HEK293 (cell line): ENCODE results near the gene HYOU1.

Source experiments
- ATF2 ChIP-seq: fragments of 450-650 bp; formaldehyde crosslinking; IDR thresholded peaks from 2 replicates; pipeline ENCODE4 v1.5.1; 2016; ENCODE audit warnings: missing biosample characterization, missing genetic modification characterization, low read depth
- BCL11A ChIP-seq: fragments of 450-650 bp; formaldehyde crosslinking; IDR thresholded peaks from 2 replicates; pipeline ENCODE4 v1.5.1; 2016; ENCODE audit warnings: low read depth, missing biosample characterization, missing genetic modification characterization
- HOXC10 ChIP-seq: sonication (generic); formaldehyde crosslinking; IDR thresholded peaks from 2 replicates; pipeline ENCODE4 v1.8.1; 2023; ENCODE audit warnings: mild to moderate bottlenecking, missing genetic modification reagents
- KLF9 ChIP-seq: fragments of 450-650 bp; formaldehyde crosslinking; IDR thresholded peaks from 2 replicates; pipeline ENCODE4 v1.5.1; 2016; ENCODE audit warnings: missing biosample characterization, missing genetic modification characterization, low read depth
- OVOL3 ChIP-seq: fragments of 450-650 bp; formaldehyde crosslinking; IDR thresholded peaks from 2 replicates; pipeline ENCODE4 v1.5.1; 2016; ENCODE audit warnings: missing biosample characterization, missing genetic modification characterization
- SCRT1 ChIP-seq: fragments of 450-650 bp; formaldehyde crosslinking; IDR thresholded peaks from 2 replicates; pipeline ENCODE4 v1.5.1; 2016; ENCODE audit warnings: missing biosample characterization, missing genetic modification characterization, borderline replicate concordance
- TRIM28 ChIP-seq: IDR thresholded peaks from 2 replicates; pipeline ENCODE4 v1.6.1; 2011; ENCODE audit warnings: low read length, control low read depth, borderline replicate concordance
- YY1 ChIP-seq: fragments of 450-650 bp; formaldehyde crosslinking; IDR thresholded peaks from 2 replicates; pipeline ENCODE4 v1.5.1; 2018; ENCODE audit warnings: missing biosample characterization, missing genetic modification characterization
- ZBTB17 ChIP-seq: fragments of 450-650 bp; formaldehyde crosslinking; IDR thresholded peaks from 2 replicates; pipeline ENCODE4 v1.5.1; 2016; ENCODE audit warnings: missing biosample characterization, missing genetic modification characterization
- ZBTB26 ChIP-seq: fragments of 450-650 bp; formaldehyde crosslinking; optimal IDR thresholded peaks from 2 replicates; pipeline ENCODE3; 2016; ENCODE audit warnings: missing biosample characterization, mild to moderate bottlenecking, missing genetic modification characterization
- ZBTB48 ChIP-seq: fragments of 450-650 bp; formaldehyde crosslinking; IDR thresholded peaks from 2 replicates; pipeline ENCODE4 v1.5.1; 2016; ENCODE audit warnings: missing biosample characterization, missing genetic modification characterization
- ZFP69B ChIP-seq: fragments of 450-650 bp; formaldehyde crosslinking; IDR thresholded peaks from 2 replicates; pipeline ENCODE4 v1.5.1; 2016; ENCODE audit warnings: missing biosample characterization, missing genetic modification characterization
- ZNF121 ChIP-seq: fragments of 450-650 bp; formaldehyde crosslinking; IDR thresholded peaks from 2 replicates; pipeline ENCODE4 v1.5.1; 2016; ENCODE audit warnings: missing biosample characterization, missing genetic modification characterization
- ZNF132 ChIP-seq: fragments of 450-650 bp; formaldehyde crosslinking; IDR thresholded peaks from 2 replicates; pipeline ENCODE4 v1.5.1; 2017; ENCODE audit warnings: missing biosample characterization, missing genetic modification characterization, borderline replicate concordance
- ZNF221 ChIP-seq: fragments of 450-650 bp; formaldehyde crosslinking; IDR thresholded peaks from 2 replicates; pipeline ENCODE4 v1.5.1; 2017; ENCODE audit warnings: missing biosample characterization, missing genetic modification characterization, borderline replicate concordance
- ZNF324 ChIP-seq: fragments of 450-650 bp; formaldehyde crosslinking; IDR thresholded peaks from 2 replicates; pipeline ENCODE4 v1.5.1; 2016; ENCODE audit warnings: missing biosample characterization, missing genetic modification characterization
- ZNF362 ChIP-seq: fragments of 450-650 bp; formaldehyde crosslinking; IDR thresholded peaks from 2 replicates; pipeline ENCODE4 v1.5.1; 2016; ENCODE audit warnings: missing biosample characterization, missing genetic modification characterization
- ZNF473 ChIP-seq: fragments of 450-650 bp; formaldehyde crosslinking; IDR thresholded peaks from 2 replicates; pipeline ENCODE4 v1.5.1; 2017; ENCODE audit warnings: missing biosample characterization, missing genetic modification characterization
- ZNF501 ChIP-seq: fragments of 450-650 bp; formaldehyde crosslinking; IDR thresholded peaks from 2 replicates; pipeline ENCODE4 v1.5.1; 2016; ENCODE audit warnings: missing biosample characterization, missing genetic modification characterization
- ZSCAN23 ChIP-seq: fragments of 450-650 bp; formaldehyde crosslinking; IDR thresholded peaks from 2 replicates; pipeline ENCODE4 v1.5.1; 2016; ENCODE audit warnings: missing biosample characterization, missing genetic modification characterization
- ZSCAN4 ChIP-seq: fragments of 450-650 bp; formaldehyde crosslinking; IDR thresholded peaks from 2 replicates; pipeline ENCODE4 v1.5.1; 2017; ENCODE audit warnings: missing biosample characterization, missing genetic modification characterization
- TF ChIP-seq, protein P1 (sequence below): fragments of 450-650 bp; formaldehyde crosslinking; IDR thresholded peaks from 2 replicates; pipeline ENCODE4 v1.5.1; 2016; ENCODE audit warnings: missing biosample characterization, missing genetic modification characterization
- TF ChIP-seq, protein P2 (sequence below): fragments of 450-650 bp; formaldehyde crosslinking; IDR thresholded peaks from 2 replicates; pipeline ENCODE4 v1.5.1; 2017; ENCODE audit warnings: missing biosample characterization, missing genetic modification characterization

The HYOU1 gene

DNA sequence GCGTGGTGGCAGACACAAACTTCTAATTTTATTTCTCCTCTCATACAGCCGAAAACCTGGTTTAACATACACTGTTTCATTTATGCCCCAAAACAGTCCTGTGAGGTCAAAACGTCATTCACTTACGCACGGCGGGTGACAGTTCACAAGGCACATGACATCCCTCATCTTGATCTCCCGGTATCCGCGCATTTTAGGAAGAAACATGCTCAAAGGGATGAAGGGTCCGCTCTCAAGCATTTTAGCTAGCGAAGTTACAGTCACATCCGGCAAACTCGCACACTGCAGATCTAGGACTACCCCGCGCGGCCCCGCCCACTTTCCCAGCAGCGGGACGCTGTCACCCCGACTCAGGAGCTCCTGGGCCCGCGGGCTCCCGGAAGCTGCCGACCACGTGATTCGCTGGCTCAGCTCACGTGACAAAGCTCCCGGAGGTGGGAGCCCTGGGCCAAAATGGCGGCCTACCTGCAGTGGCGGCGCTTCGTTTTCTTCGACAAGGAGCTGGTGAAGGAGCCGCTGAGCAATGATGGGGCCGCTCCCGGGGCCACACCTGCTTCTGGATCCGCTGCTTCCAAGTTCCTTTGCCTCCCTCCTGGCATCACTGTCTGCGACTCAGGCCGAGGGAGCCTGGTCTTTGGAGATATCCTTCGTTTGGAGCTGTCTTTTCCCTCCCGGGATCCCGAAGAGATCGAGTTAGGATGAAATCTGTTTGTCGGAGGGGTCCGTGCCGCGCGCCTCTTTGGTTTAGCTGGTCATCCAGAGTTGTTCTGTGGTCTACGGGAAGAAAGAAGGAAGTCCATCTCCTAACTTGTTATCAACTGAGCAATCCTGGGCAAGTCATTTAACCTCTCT is 10.6 kb upstream of the HYOU1 start, which contains the start of gene VPS11 (continued):
- TF ChIP-seq, protein P1, sequence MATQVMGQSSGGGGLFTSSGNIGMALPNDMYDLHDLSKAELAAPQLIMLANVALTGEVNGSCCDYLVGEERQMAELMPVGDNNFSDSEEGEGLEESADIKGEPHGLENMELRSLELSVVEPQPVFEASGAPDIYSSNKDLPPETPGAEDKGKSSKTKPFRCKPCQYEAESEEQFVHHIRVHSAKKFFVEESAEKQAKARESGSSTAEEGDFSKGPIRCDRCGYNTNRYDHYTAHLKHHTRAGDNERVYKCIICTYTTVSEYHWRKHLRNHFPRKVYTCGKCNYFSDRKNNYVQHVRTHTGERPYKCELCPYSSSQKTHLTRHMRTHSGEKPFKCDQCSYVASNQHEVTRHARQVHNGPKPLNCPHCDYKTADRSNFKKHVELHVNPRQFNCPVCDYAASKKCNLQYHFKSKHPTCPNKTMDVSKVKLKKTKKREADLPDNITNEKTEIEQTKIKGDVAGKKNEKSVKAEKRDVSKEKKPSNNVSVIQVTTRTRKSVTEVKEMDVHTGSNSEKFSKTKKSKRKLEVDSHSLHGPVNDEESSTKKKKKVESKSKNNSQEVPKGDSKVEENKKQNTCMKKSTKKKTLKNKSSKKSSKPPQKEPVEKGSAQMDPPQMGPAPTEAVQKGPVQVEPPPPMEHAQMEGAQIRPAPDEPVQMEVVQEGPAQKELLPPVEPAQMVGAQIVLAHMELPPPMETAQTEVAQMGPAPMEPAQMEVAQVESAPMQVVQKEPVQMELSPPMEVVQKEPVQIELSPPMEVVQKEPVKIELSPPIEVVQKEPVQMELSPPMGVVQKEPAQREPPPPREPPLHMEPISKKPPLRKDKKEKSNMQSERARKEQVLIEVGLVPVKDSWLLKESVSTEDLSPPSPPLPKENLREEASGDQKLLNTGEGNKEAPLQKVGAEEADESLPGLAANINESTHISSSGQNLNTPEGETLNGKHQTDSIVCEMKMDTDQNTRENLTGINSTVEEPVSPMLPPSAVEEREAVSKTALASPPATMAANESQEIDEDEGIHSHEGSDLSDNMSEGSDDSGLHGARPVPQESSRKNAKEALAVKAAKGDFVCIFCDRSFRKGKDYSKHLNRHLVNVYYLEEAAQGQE (tag by site-specific recombination), result no peak
- TF ChIP-seq HOXC10 (CRISPR knock-in tag) (no peak), ZFP69B (tag by site-specific recombination) (peak; percentile 19; the same call in 1 of the 2 replicates), ZSCAN4 (tag by site-specific recombination) (no peak), YY1 (tag by site-specific recombination) (peak; percentile 88), ATF2 (tag by site-specific recombination) (no peak), ZBTB48 (tag by site-specific recombination) (no peak), TRIM28 (0 out of 2 replicates have a peak, but pooled peaks have one; percentile 42), ZNF473 (no peak), ZNF362 (no peak), ZBTB17 (tag by site-specific recombination) (peak; percentile 83), ZNF132 (tag by site-specific recombination) (no peak), BCL11A (tag by site-specific recombination) (no peak), ZSCAN23 (tag by site-specific recombination) (no peak), SCRT1 (tag by site-specific recombination) (no peak), OVOL3 (tag by site-specific recombination) (no peak), ZNF501 (no peak), ZBTB26 (tag by site-specific recombination) (peak; percentile 63), ZNF121 (tag by site-specific recombination) (no peak), KLF9 (peak; percentile 94), ZNF324 (peak; percentile 44; the same call in 1 of the 2 replicates), ZNF221 (tag by site-specific recombination) (no peak)
- TF ChIP-seq, protein P2, sequence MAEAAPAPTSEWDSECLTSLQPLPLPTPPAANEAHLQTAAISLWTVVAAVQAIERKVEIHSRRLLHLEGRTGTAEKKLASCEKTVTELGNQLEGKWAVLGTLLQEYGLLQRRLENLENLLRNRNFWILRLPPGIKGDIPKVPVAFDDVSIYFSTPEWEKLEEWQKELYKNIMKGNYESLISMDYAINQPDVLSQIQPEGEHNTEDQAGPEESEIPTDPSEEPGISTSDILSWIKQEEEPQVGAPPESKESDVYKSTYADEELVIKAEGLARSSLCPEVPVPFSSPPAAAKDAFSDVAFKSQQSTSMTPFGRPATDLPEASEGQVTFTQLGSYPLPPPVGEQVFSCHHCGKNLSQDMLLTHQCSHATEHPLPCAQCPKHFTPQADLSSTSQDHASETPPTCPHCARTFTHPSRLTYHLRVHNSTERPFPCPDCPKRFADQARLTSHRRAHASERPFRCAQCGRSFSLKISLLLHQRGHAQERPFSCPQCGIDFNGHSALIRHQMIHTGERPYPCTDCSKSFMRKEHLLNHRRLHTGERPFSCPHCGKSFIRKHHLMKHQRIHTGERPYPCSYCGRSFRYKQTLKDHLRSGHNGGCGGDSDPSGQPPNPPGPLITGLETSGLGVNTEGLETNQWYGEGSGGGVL (tag by site-specific recombination), result no peak
